ENCODE results near the gene LASP1NB.

The LASP1NB gene

GRCh38 chr17:38907930-38908675, 17.3 kb upstream of the LASP1NB start:
- DNase-seq (ENCODE audit: low spot score), result no peak
- H3K4me1 ChIP-seq (ENCODE audit: insufficient read depth, low read length, poor library complexity, severe bottlenecking), result peaks cover 27% of the 10 kb centered on the region
- no peaks in the 10 kb centered on the region for H4K20me1 ChIP-seq (ENCODE audit: insufficient read depth, low read length)
- intact Hi-C loops (cut with micrococcal nuclease; ENCODE audit: unreplicated experiment), result loop anchor here (2.0 kb wide), 1 partner anchor 37 kb away; the partner anchor contains the start of gene LASP1
- peak overlapping the region; percentile 14 for H3K27ac ChIP-seq (ENCODE audit: low read depth, low read length, poor library complexity, severe bottlenecking)
- no peak overlapping the region for H3K4me3 ChIP-seq (ENCODE audit: low read depth, low read length, poor library complexity, severe bottlenecking)
- H3K9me3 ChIP-seq (ENCODE audit: low read length), result no peaks in the 10 kb centered on the region
- no peaks in the 10 kb centered on the region for H3K9me2 ChIP-seq (ENCODE audit: insufficient read depth, low read length)
- H3K36me3 ChIP-seq (ENCODE audit: insufficient read depth, low read length), result peaks cover 61% of the 10 kb centered on the region
- CTCF ChIA-PET (ENCODE audit: unreplicated experiment), result no interaction called here
- POLR2A ChIA-PET, result interaction anchor here (1.2 kb wide), 1 partner anchor 9 kb away, joined by 6 read pairs; no protein-coding TSS in a partner anchor
- H3K4me2 ChIP-seq (ENCODE audit: low read length), result peak overlapping the region; percentile 18; the same call in 1 of the 2 replicates
- no peak overlapping the region for H2AFZ ChIP-seq (ENCODE audit: low read length)
- H3K79me2 ChIP-seq (ENCODE audit: insufficient read depth, low read depth, low read length), result peaks cover 7% of the 10 kb centered on the region; the same call in 1 of the 2 replicates
- no TSS peak for BruUV-seq (replicated peaks)
- no peak for TF ChIP-seq EZH2phosphoT487 (IDR thresholded peaks at IDR 0.05; ENCODE audit: borderline replicate concordance, low read depth, low read length)
- TF ChIP-seq, protein P1, sequence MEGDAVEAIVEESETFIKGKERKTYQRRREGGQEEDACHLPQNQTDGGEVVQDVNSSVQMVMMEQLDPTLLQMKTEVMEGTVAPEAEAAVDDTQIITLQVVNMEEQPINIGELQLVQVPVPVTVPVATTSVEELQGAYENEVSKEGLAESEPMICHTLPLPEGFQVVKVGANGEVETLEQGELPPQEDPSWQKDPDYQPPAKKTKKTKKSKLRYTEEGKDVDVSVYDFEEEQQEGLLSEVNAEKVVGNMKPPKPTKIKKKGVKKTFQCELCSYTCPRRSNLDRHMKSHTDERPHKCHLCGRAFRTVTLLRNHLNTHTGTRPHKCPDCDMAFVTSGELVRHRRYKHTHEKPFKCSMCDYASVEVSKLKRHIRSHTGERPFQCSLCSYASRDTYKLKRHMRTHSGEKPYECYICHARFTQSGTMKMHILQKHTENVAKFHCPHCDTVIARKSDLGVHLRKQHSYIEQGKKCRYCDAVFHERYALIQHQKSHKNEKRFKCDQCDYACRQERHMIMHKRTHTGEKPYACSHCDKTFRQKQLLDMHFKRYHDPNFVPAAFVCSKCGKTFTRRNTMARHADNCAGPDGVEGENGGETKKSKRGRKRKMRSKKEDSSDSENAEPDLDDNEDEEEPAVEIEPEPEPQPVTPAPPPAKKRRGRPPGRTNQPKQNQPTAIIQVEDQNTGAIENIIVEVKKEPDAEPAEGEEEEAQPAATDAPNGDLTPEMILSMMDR (conservative IDR thresholded peaks at IDR 0.05; ENCODE audit: low read length), result no peak

GRCh38 chr17:38908676-38909181, 16.7 kb upstream of the LASP1NB start:
- no TSS peak for BruUV-seq (replicated peaks)
- ChIA-PET POLR2A (no interaction called here), CTCF (ENCODE audit: unreplicated experiment) (no interaction called here)
- peaks cover 27% of the 10 kb centered on the region for H3K4me1 ChIP-seq (ENCODE audit: insufficient read depth, low read length, poor library complexity, severe bottlenecking)
- peak; percentile 56 for DNase-seq (ENCODE audit: low spot score)
- no peak overlapping the region for H2AFZ ChIP-seq (ENCODE audit: low read length)
- peak overlapping the region; percentile 14 for H3K27ac ChIP-seq (ENCODE audit: low read depth, low read length, poor library complexity, severe bottlenecking)
- H3K79me2 ChIP-seq (ENCODE audit: insufficient read depth, low read depth, low read length), result peaks cover 7% of the 10 kb centered on the region; the same call in 1 of the 2 replicates
- no peaks in the 10 kb centered on the region for H3K9me2 ChIP-seq (ENCODE audit: insufficient read depth, low read length)
- TF ChIP-seq, protein P1 (conservative IDR thresholded peaks at IDR 0.05; ENCODE audit: low read length), result no peak
- TF ChIP-seq EZH2phosphoT487 (IDR thresholded peaks at IDR 0.05; ENCODE audit: borderline replicate concordance, low read depth, low read length), result no peak
- H3K36me3 ChIP-seq (ENCODE audit: insufficient read depth, low read length), result peaks cover 59% of the 10 kb centered on the region
- no peaks in the 10 kb centered on the region for H3K9me3 ChIP-seq (ENCODE audit: low read length)
- H4K20me1 ChIP-seq (ENCODE audit: insufficient read depth, low read length), result no peaks in the 10 kb centered on the region
- intact Hi-C loops (cut with micrococcal nuclease; ENCODE audit: unreplicated experiment), result loop anchor here (2.0 kb wide), 1 partner anchor 38 kb away; the partner anchor contains the start of gene LASP1
- H3K4me3 ChIP-seq (ENCODE audit: low read depth, low read length, poor library complexity, severe bottlenecking), result no peak overlapping the region
- H3K4me2 ChIP-seq (ENCODE audit: low read length), result peak overlapping the region; percentile 18; the same call in 1 of the 2 replicates

- Histone ChIP-seq H4K20me1 (ENCODE audit: insufficient read depth, low read length) (no peaks in the 10 kb centered on the region), H3K27ac (ENCODE audit: low read depth, low read length, poor library complexity, severe bottlenecking) (no peak overlapping the region), H3K79me2 (ENCODE audit: insufficient read depth, low read depth, low read length) (no peaks in the 10 kb centered on the region), H3K9me2 (ENCODE audit: insufficient read depth, low read length) (no peaks in the 10 kb centered on the region), H3K36me3 (ENCODE audit: insufficient read depth, low read length) (peaks cover 57% of the 10 kb centered on the region), H3K4me3 (ENCODE audit: low read depth, low read length, poor library complexity, severe bottlenecking) (no peak overlapping the region), H3K9me3 (ENCODE audit: low read length) (no peaks in the 10 kb centered on the region), H3K4me2 (ENCODE audit: low read length) (no peak overlapping the region), H3K4me1 (ENCODE audit: insufficient read depth, low read length, poor library complexity, severe bottlenecking) (peaks cover 27% of the 10 kb centered on the region), H2AFZ (ENCODE audit: low read length) (no peak overlapping the region)
- TF ChIP-seq, protein P1 (conservative IDR thresholded peaks at IDR 0.05; ENCODE audit: low read length), result no peak
- TF ChIP-seq EZH2phosphoT487 (IDR thresholded peaks at IDR 0.05; ENCODE audit: borderline replicate concordance, low read depth, low read length), result no peak
- intact Hi-C loops (cut with micrococcal nuclease; ENCODE audit: unreplicated experiment), result no loop called here
- BruUV-seq (replicated peaks), result no TSS peak
- no peak for DNase-seq (ENCODE audit: low spot score)
- ChIA-PET POLR2A (no interaction called here), CTCF (ENCODE audit: unreplicated experiment) (no interaction called here)
These were observed 15.1 kb upstream of the LASP1NB start for GRCh38 chr17:38910325-38910724.
